22Rv1 (cell line): ENCODE results near the gene MYO1F.

Experiments
- ZFX ChIP-seq: fragments of 450-650 bp; IDR thresholded peaks from 2 replicates; pipeline ENCODE4 v1.6.1; 2017; ENCODE audit warnings: antibody characterized with exemption, borderline replicate concordance
- TF ChIP-seq, protein P1 (sequence below): fragments of 450-650 bp; IDR thresholded peaks from 2 replicates; pipeline ENCODE4 v1.5.1; 2017; ENCODE audit warnings: mild to moderate bottlenecking

DNA sequence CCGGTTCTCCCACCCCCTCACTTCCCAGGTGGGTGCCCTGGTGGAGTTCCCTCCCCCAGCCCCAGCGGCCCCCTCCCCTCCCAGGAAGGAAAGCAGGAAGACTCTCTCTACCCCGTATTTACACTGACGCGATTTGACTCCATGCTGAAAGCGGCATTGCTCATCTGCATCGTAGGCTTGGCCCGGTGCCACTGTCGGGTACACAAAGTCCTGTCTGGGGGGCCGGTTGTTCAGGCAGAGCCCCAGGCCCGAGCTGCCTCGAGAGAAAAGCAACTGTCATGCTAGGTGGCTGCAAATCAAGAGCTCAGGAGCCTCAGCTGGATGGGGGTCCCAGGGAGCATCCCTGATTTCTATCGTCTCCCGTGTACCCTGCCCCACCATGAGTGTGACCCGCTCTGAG, 18.4 kb upstream of the MYO1F start:
- TF ChIP-seq, protein P1, sequence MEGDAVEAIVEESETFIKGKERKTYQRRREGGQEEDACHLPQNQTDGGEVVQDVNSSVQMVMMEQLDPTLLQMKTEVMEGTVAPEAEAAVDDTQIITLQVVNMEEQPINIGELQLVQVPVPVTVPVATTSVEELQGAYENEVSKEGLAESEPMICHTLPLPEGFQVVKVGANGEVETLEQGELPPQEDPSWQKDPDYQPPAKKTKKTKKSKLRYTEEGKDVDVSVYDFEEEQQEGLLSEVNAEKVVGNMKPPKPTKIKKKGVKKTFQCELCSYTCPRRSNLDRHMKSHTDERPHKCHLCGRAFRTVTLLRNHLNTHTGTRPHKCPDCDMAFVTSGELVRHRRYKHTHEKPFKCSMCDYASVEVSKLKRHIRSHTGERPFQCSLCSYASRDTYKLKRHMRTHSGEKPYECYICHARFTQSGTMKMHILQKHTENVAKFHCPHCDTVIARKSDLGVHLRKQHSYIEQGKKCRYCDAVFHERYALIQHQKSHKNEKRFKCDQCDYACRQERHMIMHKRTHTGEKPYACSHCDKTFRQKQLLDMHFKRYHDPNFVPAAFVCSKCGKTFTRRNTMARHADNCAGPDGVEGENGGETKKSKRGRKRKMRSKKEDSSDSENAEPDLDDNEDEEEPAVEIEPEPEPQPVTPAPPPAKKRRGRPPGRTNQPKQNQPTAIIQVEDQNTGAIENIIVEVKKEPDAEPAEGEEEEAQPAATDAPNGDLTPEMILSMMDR = no peak
- no peak for TF ChIP-seq ZFX
